Measurements from ENCODE around the gene CDH8.

Gene CDH8, protein sequence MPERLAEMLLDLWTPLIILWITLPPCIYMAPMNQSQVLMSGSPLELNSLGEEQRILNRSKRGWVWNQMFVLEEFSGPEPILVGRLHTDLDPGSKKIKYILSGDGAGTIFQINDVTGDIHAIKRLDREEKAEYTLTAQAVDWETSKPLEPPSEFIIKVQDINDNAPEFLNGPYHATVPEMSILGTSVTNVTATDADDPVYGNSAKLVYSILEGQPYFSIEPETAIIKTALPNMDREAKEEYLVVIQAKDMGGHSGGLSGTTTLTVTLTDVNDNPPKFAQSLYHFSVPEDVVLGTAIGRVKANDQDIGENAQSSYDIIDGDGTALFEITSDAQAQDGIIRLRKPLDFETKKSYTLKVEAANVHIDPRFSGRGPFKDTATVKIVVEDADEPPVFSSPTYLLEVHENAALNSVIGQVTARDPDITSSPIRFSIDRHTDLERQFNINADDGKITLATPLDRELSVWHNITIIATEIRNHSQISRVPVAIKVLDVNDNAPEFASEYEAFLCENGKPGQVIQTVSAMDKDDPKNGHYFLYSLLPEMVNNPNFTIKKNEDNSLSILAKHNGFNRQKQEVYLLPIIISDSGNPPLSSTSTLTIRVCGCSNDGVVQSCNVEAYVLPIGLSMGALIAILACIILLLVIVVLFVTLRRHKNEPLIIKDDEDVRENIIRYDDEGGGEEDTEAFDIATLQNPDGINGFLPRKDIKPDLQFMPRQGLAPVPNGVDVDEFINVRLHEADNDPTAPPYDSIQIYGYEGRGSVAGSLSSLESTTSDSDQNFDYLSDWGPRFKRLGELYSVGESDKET

DNA sequence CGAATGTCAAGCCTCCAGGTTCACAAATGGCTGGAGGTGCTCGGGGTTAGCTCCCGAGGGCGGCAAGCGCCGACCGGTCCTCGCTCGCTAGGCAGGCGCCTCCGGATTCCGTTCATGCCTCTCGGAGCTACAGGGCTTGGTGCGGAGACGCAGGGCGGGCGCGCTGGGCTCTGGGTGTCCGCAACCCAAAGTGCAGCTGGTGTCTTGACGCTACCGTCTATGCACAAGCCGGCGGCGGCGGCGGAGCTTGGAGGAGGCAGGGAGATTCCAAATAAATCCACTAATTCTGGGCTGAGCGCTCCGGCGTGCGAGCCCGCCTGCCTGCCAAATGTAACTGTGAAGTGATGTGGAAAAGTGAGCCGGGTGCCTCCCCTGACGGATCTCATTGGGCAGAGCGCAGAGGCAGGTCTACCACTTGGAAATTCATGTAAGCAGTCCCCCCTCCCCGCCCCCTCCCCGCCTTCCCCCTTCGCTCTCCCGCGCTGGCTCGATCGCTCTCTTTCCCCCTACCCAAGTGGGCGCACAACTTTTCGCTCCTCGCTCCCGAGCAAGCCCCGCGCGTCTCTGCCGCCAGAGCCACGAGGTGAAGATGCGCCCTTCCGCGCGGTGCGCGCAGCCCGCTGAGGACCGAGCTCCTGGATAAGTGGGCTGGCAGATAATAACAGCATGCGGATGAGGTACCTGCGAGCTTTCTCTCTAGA, at the start of gene CDH8:
TSS of gene CDH8 (minus strand) at position 338 of the 701 bp plus-strand sequence. CDS start 15,035 bp downstream, outside the sequence.
- no peak within 1 kb of the TSS for H3K4me3 ChIP-seq (ENCODE audit: low read length)
- TF ChIP-seq ZNF274 (IDR thresholded peaks at IDR 0.05; ENCODE audit: low read depth, low read length) = no peak

DNA sequence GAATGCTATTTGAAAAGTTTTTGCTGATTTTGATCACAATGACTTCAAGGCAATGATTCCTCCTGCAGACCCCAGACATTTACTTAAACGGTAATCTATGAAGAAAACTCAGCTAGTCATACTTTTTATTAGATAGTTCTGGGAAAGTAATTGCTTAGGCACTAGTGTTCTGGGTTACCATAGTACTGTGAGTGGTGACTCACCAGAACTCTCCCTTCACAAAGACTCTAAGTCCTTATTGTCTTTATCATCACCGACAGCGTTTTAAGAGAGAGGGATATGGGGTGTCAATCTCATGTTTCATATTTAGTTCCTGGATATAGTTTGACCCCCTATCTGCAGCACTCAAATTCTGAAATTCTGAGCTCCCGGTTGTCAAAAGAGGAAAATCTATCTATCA, 43.0 kb upstream of the CDH8 start:
- no peak overlapping the region for H3K4me3 ChIP-seq (ENCODE audit: low read length)
- no peak for TF ChIP-seq ZNF274 (IDR thresholded peaks at IDR 0.05; ENCODE audit: low read depth, low read length)

DNA sequence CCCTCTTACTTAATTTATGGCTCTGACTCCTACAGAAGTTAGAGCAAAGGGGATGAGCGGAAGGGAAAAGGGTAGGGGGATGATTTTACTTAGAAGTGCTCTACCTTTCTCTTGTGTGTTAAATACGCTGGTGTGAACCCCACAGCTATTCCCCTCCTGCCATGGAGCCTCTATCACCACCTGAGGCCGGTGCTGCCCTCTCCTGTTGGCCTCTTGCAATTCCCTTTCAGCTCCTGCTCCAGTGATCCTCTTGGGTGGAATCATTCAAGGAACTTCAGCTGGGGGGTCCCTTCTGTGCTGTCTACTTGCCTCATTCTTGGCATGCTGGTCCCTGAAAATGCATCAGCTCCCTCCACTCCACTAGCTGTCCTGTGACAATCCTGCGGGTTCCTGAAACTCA, 41.8 kb upstream of the CDH8 start:
- no peak for TF ChIP-seq ZNF274 (IDR thresholded peaks at IDR 0.05; ENCODE audit: low read depth, low read length)
- H3K4me3 ChIP-seq (ENCODE audit: low read length) = no peak overlapping the region

DNA sequence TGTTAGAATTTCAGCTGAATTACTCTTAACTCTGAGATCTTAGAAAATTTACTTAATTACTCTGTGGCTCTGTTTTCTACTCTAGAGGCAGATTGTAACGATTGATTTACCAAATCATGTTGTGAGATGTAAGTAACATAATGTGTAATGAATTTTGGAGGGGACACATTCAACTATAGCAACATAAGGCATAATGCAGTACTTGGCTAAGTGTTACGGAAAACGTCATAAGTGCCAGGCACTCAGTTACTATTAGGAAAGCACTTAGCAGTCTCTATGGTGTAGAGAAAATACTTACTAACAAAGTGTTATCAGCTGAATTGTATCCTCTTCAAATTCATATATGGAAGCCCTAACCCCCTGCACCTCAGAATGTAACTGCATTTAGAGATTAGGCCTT, 40.6 kb upstream of the CDH8 start:
- H3K4me3 ChIP-seq (ENCODE audit: low read length) = no peak overlapping the region
- no peak for TF ChIP-seq ZNF274 (IDR thresholded peaks at IDR 0.05; ENCODE audit: low read depth, low read length)

DNA sequence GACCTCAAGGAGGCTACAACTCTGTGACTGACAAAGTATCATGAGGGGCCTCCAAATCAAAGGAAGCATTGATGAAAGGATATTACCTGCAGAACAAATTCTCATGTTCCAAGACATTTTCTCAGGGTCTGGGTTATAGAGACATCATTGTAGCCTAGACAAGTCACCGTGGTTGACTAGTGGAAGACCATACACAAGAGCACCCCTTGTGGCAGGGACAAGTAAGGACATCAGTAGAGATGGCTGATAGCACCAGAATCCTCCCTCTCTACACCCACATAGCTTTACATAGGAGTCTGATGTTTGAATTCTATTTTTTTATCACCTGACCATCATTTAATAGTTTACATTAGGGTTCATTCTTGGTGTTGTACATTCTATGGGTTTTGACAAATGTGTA, 32.5 kb upstream of the CDH8 start:
- no peak overlapping the region for H3K4me3 ChIP-seq (ENCODE audit: low read length)
- no peak for TF ChIP-seq ZNF274 (IDR thresholded peaks at IDR 0.05; ENCODE audit: low read depth, low read length)

DNA sequence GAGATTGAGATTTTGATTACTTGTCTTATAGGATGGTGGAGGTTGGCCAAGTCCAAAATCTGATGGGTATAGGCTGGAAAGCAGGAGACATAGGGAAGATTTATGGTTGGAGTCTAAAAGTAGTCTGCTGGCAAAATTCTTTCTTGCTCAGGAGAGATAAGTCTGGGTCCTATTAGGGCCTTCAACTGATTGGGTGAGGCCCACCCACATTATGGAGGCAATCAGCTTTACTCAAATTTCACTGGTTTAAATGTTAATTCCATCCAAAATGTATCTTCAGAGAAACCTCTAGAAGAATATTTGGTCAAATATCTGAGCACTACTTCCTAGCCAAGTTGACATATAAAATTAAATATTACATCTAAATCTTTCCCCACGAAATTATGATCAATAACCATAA, 31.7 kb upstream of the CDH8 start:
- TF ChIP-seq ZNF274 (IDR thresholded peaks at IDR 0.05; ENCODE audit: low read depth, low read length) = no peak
- H3K4me3 ChIP-seq (ENCODE audit: low read length) = no peak overlapping the region

DNA sequence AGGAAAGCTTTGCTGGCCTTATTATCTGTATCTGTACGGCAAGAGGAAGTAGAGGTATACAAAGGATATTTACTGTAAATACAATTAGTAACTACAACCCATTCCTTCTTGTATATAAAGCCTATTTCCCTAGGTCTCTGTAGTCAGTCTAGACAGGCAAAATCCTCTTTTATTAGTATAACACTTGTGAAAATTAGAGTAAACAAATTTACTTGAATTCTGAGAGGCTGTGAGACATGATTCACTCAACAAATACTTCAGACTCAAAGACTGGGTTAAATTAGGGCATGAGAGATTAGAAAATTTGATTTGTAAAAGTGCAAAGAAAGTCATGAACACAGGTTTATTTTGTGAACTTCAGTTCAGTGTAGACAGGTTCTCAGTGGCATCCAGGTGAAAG, 30.9 kb upstream of the CDH8 start:
- H3K4me3 ChIP-seq (ENCODE audit: low read length) = no peak overlapping the region
- TF ChIP-seq ZNF274 (IDR thresholded peaks at IDR 0.05; ENCODE audit: low read depth, low read length) = no peak

DNA sequence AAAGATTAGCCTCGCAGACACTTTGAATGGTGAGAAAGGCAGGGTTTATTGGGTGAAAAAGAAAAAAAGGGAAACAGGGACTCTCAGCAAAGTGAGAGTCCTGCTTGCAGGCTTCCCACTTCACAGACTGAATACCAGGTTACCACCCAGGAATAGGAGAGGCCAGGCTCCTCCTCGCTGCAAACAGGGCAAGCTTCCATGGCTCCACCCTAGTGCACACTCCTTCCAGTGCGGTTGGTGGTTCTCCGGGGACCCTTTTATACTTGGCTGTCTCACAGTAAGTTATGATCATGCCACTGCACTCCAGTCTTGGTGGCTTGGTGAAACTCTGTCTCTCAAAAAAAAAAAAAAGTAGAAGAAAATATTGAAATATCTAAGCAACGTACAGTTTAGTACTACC, 30.5 kb upstream of the CDH8 start:
- no peak overlapping the region for H3K4me3 ChIP-seq (ENCODE audit: low read length)

DNA sequence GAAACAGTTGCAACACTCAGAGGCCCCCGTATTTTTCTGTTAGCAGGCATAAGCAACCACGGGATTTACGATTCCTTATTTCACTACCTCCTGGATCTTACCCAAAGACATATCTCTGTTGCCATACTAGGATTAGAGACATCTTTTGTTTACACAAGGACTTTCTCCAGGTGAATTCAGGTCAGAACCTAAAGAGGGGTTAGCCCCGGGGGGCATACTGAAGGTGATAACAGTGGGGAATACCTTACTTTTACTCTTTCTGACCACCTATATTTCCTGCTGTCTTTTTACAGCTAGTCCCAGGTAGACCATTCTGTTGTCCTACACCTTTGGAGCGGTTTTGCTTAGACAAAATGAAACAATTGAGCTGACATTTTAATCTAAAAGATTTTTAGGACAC, 27.9 kb upstream of the CDH8 start:
- no peak for TF ChIP-seq ZNF274 (IDR thresholded peaks at IDR 0.05; ENCODE audit: low read depth, low read length)
- no peak overlapping the region for H3K4me3 ChIP-seq (ENCODE audit: low read length)

More for the DNA sequence above, 30.5 kb upstream of the CDH8 start:
- no peak for TF ChIP-seq ZNF274 (IDR thresholded peaks at IDR 0.05; ENCODE audit: low read depth, low read length)

DNA sequence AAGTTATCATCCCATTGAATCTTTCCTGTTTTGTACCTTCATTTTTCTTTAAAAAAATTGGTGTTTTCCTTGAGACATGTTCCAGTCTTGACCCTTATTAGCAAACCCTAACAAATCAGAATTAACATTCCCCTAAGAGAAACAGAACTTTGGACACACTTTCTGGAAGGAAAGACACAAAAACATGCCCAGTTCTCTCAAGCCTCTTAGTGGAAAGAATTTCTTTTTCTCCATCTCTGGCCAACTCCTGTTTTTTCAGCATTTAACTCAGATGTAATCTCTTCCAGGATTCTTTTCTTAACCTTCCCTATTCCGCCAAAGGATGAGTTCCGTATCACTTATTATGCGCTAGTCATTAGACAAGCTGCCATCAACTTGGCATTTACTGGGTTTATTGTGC, 23.9 kb upstream of the CDH8 start:
- TF ChIP-seq ZNF274 (IDR thresholded peaks at IDR 0.05; ENCODE audit: low read depth, low read length) = no peak

DNA sequence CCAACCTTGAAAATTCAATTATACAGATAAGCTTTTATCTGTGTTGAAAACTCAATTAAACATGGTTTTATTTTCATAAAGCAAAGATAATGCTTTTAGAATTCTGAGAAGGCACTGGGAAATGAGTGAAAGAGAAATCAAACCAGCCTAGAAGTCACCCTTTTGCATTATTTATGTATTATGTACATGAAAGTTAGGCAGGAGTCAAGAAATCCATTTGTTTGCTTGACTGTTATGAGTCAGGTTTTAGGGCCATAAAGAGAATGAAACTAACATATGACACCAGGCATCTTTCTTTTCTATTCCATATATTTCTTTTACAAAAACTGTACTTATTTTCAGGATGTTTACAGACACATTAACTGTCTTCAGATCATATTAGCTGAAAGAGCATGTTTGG, 23.3 kb upstream of the CDH8 start:
- H3K4me3 ChIP-seq (ENCODE audit: low read length) = no peak overlapping the region
- TF ChIP-seq ZNF274 (IDR thresholded peaks at IDR 0.05; ENCODE audit: low read depth, low read length) = no peak

More for the DNA sequence above, 23.9 kb upstream of the CDH8 start:
- no peak overlapping the region for H3K4me3 ChIP-seq (ENCODE audit: low read length)

DNA sequence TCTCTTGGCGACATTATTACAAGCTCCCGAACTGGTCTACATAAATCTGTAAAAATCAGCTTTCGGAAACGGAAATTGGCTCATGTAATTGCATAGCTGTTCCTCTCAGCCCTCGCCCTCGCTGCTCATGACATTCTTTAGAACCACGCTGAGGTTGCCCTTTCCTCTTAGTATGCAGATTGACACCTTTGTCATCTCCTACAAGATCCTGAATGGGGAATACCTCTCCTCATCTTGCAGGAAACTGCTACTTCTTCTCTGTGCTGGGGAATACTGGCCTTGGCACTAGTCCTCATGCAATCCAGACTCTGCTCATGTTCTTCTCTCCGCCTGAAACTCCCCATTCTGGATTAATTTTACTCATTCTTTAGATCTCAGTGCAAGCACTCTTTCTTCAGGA, 22.2 kb upstream of the CDH8 start:
- no peak for TF ChIP-seq ZNF274 (IDR thresholded peaks at IDR 0.05; ENCODE audit: low read depth, low read length)
- H3K4me3 ChIP-seq (ENCODE audit: low read length) = no peak overlapping the region

DNA sequence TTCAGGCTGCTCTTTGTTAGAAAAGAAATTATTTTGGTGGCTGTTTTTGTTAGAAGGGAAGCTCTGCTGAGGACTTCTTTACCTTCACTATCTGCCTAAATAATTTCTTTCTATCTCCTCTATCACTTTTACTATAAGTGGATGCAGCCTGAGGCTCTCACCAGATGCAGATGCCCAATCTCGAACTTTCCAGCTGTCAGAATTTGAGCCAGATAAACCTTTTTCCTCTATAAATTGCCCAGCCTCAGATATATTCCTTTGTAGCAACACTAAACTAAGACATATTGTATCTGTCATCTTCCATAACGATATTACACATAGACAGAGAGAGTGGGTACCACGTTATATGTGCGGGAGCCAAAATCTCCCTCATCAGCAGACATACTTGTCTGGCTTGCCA, 15.7 kb upstream of the CDH8 start:
- no peak overlapping the region for H3K4me3 ChIP-seq (ENCODE audit: low read length)
- TF ChIP-seq ZNF274 (IDR thresholded peaks at IDR 0.05; ENCODE audit: low read depth, low read length) = no peak

DNA sequence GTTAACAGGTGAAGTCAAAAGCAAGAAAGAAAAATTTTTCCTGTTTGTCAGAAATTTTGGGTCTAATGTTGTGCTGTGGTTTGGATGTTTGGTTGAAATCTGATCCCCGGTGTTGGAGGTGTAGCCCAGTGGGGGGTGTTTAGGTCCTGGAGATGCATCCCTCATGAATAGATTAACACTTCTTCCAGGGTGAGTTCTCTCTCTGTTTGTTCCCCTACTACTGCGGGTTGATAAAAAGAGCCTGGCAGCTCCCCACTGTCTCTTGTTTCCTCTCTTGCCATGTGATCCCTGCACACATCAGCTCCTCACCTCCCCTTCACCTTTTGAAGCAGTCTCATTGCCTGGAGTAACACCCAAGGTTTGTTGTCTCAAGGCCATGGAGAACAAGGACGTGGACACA, 14.6 kb upstream of the CDH8 start:
- TF ChIP-seq ZNF274 (IDR thresholded peaks at IDR 0.05; ENCODE audit: low read depth, low read length) = no peak
- no peak overlapping the region for H3K4me3 ChIP-seq (ENCODE audit: low read length)
